NCI-H2227 (cell line): Measurements from ENCODE around the gene NUBP2.
"Not testable (repeated sequence)": the region's sequence is repeated elsewhere in the genome, so short reads cannot be mapped to it uniquely, and the experiment has no call there.

Experiments
- DNase-seq: peaks from one replicate; lab custom pipeline; 2025; ENCODE audit not compliant: unreplicated experiment; lab: John Stamatoyannopoulos, UW

Gene NUBP2

GRCh38 chr16:1794908-1795666 lies 12.3 kb downstream of the NUBP2 start:
- DNase-seq: no peak

DNA sequence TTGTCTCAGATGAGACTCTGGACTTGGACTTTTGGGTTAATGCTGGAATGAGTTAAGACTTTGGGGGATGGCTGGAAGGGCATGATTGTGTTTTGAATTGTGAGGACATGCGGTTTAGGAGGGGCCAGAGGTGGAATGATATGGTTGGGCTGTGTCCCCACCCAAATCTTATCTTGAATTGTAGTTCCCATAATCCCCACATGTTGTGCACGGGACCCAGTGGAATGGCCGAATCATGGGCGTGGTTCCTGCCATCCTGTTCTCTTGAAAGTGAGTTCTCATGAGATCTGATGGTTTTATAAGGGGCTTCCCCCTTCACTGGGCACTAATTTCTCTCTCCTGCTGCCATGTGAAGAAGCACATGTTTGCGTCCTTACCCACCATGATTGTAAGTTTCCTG lies 16.5 kb downstream of the NUBP2 start:
- not testable (repeated sequence) for DNase-seq

DNA sequence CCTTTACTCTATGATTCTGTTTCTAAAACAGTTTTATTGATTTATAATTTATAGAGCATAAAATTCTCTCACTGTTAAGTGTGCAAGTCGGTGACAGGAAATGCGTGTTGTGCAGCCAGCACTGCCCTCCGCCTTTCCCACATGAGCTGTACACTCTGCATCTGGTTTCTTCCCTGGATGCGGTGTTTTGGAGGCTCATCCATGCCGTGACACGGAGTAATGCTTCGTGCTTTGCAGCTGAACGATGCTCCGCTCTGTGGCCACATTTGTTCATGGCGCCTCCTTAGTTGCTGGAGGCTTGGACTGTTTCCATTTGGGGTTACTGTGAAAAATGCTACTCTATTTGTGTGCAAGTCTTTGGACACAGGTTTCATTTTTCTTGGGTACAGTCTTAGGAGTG lies 17.9 kb downstream of the NUBP2 start:
- DNase-seq: no peak

DNA sequence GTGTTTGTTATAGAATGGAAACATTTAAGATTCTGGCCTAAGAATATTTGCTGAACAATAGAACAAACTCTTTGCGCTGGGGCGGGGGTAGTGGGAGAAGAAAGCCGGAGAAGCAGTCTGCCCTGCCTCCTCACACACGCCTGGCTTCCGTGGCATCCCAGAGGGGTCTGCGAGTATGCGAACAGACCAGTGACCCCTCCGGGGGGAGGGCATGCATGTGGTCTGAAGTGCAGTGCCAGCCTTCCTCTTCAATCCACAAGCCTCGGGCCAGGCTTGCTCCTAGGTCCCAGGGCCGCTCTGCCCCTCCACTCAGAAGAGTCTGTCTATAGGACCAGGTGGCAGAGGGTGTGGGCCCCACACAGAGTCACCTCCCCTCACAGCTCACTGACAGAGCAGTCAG lies 24.9 kb downstream of the NUBP2 start:
- DNase-seq: no peak

- no peak for DNase-seq
Observed at GRCh38 chr16:1808691-1809090, 25.9 kb downstream of the NUBP2 start.

DNA sequence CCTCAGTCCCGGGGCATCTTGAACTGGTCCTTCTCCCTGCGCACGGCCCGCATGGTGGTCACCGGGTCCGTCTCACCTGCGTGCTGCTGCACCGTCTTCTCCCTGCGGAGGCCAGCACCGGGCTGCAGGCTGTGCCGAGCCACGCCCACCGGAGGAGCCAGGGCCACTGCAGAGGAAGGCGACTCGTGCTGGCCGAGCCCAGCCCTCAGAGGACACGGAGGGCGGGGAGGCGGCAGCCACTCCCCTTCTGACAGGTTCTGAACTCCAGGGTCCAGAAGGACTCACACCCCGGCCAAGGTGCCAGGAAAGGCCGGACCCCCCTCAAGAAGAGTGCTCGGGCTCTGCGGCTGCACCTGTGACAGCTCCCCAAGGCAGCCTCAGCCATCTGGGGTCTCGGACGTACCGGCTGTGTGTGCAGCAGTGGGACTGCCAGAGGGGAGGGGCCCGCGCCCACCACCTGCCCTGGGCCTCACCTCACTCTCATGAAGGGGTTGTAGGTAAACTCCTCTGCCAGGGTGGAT lies 26.6 kb downstream of the NUBP2 start:
- no peak for DNase-seq

GRCh38 chr16:1810106-1810505 lies 27.3 kb downstream of the NUBP2 start:
- no peak for DNase-seq

GRCh38 chr16:1810536-1810935 lies 27.8 kb downstream of the NUBP2 start:
- DNase-seq: no peak

- peak; percentile 80 for DNase-seq
Observed at GRCh38 chr16:1812732-1813163, 30.0 kb downstream of the NUBP2 start.

DNA sequence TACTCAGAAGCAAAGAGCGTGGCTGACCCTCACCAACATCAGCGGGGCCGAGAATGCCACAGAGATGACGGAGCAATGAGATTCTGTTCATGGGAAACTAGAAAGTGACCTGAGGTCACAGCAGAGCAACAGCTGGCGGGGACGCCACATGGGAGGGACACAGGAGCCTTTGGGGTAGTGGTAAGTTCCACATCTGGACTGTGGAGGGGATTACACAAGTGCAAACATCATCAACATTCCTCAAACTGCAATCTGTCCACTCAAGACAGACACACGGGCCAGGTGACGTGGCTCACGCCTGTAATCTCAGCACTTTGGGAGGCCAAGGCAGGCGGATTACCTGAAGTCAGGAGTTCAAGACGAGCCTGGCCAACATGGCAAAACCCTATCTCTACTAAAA lies 32.7 kb downstream of the NUBP2 start:
- DNase-seq: no peak

GRCh38 chr16:1816396-1817275 lies 33.9 kb downstream of the NUBP2 start:
- DNase-seq: no peak

GRCh38 chr16:1817276-1817589 lies 34.5 kb downstream of the NUBP2 start:
- DNase-seq: no peak

DNA sequence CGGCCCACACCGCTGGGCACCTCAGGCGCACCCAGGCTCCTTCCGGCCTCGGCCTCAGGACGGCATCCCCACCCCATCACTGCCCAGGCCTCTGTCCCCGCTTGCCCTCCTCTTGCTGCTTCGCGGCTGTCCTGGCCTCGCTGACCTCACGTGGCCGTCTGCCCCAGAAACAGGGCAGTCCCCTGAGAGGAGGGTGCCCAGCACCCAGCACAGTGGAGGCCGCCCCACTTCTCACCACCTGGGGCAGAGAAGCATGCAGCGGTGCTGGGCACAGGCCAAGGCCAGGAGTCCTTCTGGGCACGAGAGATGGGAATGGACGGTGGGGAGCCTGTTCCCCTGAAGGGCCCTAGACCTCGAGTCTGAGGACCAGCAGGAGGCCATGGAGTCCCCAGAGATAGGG lies 35.0 kb downstream of the NUBP2 start:
- no peak for DNase-seq

DNA sequence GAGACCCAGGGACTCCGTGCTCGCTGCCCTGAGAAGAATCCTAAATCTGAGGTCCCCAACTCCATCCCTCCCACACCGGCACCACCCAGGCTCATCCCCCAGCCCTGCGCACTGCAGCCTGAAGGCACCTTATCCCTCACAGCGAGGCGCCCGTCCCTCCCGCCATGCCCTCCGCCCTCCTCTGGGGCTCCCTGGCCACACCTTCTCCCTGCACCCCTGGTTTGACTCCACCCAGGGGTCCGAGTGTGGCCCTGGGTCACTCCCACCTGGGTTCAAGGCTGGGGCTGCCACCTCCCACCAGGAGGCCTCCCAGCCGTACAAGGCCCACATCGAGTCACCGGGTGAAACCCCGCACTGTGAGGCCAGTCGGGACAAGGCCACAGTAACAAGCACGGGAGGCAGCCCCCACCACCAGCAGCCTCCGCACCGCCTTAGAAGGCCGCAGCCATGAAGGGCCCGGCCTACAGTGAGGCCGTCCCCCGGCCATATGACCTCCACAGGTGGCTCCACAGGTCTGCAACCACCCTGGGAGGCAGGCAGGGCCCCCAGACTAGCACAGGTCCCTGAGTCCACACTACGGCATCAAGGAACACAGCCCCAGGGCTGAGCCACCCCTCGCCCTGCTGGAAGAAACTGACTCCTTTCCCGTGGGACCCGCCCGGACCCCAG lies 35.6 kb downstream of the NUBP2 start:
- no peak for DNase-seq

- DNase-seq: no peak
Observed at GRCh38 chr16:1818873-1819525, 36.2 kb downstream of the NUBP2 start.

DNA sequence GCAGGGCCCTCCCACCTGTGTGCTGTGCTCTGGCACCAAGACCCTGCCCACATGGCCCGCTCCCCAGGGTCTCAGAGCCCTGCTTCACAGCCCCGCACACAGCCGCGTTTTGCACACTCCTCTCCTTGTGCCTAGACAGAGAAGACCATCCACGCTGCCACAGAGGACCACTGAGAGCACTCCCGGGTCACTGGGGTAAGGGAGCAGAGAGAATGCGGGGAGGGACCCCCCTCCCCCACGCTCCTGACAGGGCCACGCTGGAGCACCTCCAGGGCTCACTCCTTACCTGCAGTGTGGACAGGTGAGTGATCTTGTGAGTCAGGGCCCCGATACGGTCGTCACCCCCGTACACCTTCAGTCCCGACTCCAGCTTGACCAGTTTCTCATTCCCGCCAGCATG lies 36.9 kb downstream of the NUBP2 start:
- no peak for DNase-seq

DNA sequence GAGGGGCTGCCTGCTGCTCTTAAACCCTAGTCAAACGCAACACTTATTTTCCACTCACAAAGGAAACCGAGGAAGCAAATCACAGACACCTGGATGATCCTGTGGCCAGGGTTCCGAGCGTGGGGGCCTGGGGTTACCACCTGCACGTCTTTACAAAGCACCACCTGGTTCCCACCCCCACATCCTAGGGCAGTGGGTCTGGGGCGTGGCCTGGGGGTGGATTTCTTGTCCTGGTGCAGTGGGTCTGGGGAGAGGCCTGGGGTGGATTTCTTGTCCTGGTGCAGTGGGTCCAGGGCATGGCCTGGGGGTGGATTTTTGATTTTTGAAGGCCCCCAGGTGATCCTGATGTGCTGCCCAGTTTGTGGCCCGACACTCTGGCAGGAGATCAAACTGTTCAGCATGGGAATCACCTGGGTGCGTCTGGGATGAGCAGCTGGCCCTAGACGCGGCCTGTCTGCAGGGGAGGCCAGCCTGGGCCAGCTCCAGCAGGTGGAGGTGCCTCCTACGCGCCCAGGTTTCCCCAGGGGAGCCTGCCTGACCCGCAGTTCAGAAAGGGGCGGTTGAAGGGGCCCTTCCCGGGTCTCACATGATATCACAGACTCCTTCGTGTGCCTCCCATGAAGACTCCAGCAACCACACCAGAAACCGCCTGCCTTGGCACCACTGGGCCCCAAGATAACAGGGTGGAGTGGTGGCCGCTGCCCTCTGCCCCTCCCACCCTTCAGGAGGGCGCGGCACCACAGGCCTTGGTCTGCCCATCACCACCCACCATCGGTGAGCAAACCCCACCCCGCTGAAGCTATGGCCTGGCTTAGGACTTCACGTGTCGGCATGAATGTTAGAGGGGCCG lies 37.6 kb downstream of the NUBP2 start:
- DNase-seq: no peak

- no peak for DNase-seq
Observed at GRCh38 chr16:1820946-1821290, 38.2 kb downstream of the NUBP2 start.

DNA sequence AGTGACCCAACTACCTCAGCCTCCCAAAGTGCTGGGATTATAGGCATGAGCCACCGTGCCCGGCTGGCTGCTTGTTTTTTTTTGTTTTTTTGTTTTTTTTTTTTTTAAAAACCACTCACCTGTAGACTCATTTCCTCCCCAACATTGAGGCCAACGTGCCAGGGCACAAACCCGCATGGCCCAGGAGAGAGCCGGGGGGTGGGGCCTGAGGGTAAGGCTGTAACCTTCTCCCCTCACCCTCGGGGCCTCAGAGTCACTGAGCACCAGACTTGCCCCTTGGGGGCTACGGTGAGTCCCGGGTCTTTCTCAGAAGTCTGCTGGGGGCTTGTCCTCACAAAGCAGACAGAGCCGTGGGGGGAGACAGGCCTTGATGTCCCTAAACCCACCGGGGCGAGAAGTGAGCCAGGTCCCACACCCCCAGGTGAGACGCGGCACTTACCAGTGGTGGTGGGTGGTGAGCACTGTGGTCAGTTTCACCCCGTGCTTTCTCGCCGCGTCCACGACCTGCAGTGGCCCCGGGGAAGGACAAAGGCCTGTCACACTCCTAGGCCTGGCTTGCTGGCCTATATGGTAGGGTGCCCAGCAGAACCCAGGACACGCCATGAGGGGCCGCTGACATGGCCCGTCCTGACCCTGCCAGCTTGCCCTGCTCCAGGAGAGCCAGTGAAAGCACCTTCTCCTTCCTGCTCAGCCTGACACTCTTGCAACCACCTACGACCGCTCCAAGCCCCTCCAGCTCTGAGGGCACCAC lies 39.3 kb downstream of the NUBP2 start:
- DNase-seq: no peak

GRCh38 chr16:1822801-1823200 lies 40.0 kb downstream of the NUBP2 start:
- DNase-seq: no peak
